PFSK-1 (cell line): ENCODE results near the gene SKP2.

ENCODE experiments used
- FOXP2 ChIP-seq: optimal IDR thresholded peaks from 2 replicates; pipeline ENCODE3; 2011; ENCODE audit warnings: borderline replicate concordance, control low read depth, inconsistent platforms; ENCODE audit not compliant: insufficient read depth; ENCODE audit errors: extremely low read length, extremely low read depth
- POLR2AphosphoS5 ChIP-seq: IDR thresholded peaks from 2 replicates; pipeline ENCODE4 v1.6.1; 2012; ENCODE audit warnings: low read depth, mild to moderate bottlenecking, control low read depth, low read length, moderate library complexity
- TAF1 ChIP-seq: IDR thresholded peaks from 2 replicates; pipeline ENCODE4 v1.6.1; 2012; ENCODE audit warnings: low read length, control low read depth, borderline replicate concordance; ENCODE audit not compliant: insufficient read depth
- TF ChIP-seq, protein P1 (sequence below), 2 experiments: IDR thresholded peaks; 2 replicates each; pipeline versions ENCODE4 v1.6.1 to v1.8.0; 2011 to 2012; ENCODE audit warnings: low read depth in 2 of 2, low read length in 2 of 2, control low read depth in 1 of 2, inconsistent platforms in 1 of 2, mild to moderate bottlenecking in 1 of 2, moderate library complexity in 1 of 2; ENCODE audit not compliant: insufficient read depth in 1 of 2

DNA sequence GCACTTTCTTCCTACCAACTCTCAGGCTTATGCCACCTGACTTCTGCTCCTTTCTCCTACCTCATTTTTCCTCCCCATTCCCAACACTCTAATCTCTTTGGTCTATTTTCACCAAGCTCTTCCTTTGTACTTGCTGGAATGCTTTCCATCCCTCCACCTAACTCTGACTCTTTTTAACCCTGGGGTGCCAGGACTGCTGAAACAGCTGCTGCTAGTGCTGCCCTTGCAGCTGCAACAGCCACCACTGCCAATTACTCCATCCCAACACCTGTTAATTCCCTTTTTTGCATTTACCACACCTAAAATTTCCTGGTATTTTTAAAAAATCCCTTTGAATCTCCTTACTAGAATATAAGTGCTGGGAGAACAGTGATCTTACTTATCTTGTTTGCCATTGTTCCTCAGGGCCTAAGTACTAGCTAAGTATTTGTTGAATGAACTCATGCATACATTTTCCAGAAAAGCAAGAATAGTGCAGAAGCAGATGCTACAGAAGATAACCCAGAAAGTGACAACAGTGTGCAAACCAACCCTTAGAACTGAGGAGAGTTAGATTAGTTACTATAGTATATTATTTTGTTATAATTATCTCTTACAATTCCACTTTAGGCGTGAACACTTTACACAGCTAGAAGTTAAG, 78.4 kb downstream of the SKP2 start:
- TF ChIP-seq POLR2AphosphoS5 = no peak
- no peak for TF ChIP-seq TAF1
- TF ChIP-seq, protein P1, sequence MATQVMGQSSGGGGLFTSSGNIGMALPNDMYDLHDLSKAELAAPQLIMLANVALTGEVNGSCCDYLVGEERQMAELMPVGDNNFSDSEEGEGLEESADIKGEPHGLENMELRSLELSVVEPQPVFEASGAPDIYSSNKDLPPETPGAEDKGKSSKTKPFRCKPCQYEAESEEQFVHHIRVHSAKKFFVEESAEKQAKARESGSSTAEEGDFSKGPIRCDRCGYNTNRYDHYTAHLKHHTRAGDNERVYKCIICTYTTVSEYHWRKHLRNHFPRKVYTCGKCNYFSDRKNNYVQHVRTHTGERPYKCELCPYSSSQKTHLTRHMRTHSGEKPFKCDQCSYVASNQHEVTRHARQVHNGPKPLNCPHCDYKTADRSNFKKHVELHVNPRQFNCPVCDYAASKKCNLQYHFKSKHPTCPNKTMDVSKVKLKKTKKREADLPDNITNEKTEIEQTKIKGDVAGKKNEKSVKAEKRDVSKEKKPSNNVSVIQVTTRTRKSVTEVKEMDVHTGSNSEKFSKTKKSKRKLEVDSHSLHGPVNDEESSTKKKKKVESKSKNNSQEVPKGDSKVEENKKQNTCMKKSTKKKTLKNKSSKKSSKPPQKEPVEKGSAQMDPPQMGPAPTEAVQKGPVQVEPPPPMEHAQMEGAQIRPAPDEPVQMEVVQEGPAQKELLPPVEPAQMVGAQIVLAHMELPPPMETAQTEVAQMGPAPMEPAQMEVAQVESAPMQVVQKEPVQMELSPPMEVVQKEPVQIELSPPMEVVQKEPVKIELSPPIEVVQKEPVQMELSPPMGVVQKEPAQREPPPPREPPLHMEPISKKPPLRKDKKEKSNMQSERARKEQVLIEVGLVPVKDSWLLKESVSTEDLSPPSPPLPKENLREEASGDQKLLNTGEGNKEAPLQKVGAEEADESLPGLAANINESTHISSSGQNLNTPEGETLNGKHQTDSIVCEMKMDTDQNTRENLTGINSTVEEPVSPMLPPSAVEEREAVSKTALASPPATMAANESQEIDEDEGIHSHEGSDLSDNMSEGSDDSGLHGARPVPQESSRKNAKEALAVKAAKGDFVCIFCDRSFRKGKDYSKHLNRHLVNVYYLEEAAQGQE (IDR thresholded peaks at IDR 0.05; ENCODE audit: insufficient read depth in 1 of 2, low read depth in 2 of 2, low read length in 2 of 2) = no peak
- no peak for TF ChIP-seq FOXP2
